Limb (tissue), 2 donors: ENCODE measurements around the gene FITM1.

Experiments used
- DNase-seq, 2 donors: peaks; one replicate each; pipeline ENCODE4 v3.0.0-alpha.2; 2016; ENCODE audit errors: extremely low spot score in 2 of 2

The FITM1 gene

GRCh38 chr14:24160850-24161804 lies 30.7 kb downstream of the FITM1 start, which contains the start of gene IRF9:
IRF9 (plus strand) TSS chr14:24161265; CDS start chr14:24162145, 880 bp downstream.
- DNase-seq: peak; percentile 92 to 97

- no peak for DNase-seq
These were observed 31.6 kb downstream of the FITM1 start for GRCh38 chr14:24162093-24162492.

DNA sequence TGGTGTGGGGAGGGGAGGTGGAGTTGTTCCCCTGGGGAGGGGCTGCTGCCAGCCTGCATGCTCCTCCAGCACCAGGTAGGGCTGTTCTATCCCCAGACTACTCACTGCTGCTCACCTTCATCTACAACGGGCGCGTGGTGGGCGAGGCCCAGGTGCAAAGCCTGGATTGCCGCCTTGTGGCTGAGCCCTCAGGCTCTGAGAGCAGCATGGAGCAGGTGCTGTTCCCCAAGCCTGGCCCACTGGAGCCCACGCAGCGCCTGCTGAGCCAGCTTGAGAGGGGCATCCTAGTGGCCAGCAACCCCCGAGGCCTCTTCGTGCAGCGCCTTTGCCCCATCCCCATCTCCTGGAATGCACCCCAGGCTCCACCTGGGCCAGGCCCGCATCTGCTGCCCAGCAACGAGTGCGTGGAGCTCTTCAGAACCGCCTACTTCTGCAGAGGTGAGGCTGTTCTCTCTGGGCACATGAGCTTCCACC lies 34.1 kb downstream of the FITM1 start:
- no peak for DNase-seq

DNA sequence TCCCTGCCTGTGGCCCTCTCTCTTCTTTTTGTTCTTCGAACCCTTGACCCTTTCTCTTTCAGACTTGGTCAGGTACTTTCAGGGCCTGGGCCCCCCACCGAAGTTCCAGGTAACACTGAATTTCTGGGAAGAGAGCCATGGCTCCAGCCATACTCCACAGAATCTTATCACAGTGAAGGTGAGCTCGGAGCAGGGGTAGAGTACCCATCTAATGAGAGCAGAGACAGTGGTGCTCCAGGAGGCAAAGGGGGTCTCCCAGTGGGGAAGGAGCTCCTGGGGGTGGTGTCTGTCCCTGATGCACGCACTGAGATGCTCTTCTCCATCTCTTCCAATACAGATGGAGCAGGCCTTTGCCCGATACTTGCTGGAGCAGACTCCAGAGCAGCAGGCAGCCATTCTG lies 35.3 kb downstream of the FITM1 start:
- no peak for DNase-seq

DNA sequence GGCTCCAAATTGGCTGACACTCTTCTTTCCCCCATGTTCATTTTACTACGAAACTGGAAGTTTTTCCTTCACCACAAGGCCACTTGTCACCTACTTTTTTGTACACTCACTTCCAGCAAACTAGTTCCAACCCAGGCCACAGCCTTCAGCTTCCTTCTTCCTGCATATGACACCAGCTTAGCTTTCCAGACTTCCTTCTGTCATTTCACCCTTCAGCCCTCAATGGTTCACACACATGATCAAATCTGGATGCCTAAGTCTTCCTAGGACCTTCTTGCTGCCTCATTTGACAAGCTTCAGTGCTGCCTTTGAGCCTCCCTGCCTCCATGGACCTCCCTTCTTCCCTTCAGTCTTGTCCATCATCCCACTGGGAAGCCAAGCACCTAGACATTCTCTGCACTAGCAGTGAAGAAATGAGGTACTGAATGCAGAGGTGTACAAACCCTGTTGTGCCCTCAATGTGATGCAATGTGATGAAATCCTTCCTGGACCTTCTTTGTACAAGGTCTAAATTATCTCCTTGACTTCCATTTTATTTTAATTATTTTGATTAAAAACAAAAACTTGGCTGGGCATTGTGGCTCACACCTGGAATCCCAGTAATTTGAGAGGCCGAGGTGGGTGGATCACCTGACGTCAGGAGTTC lies 37.1 kb downstream of the FITM1 start:
- DNase-seq: no peak

DNA sequence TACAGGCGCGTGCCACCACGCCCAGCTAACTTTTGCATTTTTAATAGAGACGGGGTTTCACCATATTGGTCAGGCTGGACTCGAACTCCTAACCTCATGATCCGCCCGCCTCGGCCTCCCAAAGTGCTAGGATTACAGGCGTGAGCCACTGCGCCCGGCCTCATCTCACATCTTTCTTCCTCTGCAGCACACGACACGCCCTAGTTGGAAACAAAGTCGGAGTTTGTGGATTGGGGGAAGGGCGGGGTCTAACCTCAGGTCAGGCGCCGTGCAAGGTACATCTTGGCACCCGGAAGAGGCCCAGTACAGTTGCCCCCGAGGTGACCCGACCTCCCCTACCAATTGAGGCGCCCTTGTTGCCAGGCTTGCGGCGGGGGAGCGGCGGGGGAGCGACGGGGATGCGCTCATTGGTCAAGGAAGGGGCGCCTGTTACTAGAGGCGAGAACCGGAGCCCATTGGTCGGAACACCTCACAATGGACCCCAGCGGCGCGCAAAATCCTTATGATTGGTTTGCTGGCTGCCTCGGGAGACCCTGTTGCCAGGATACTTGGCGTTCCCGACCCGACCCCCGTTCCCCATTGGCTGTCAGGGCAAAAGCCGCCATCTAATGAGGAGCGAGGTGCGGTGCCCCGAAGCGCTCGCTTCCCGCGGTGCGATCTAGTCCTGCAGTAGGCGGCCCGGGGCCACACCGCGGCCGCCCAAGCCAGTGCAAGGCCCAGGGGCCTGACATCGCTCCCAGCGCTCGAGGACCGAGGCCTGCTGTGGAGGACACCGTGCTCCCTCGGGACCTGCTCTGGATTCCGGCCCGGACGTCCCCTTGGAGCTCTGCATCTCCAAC lies 41.2 kb downstream of the FITM1 start, which contains the start of gene REC8:
Gene REC8, plus strand, starts transcription at position 659 of the 839 bp plus-strand sequence. CDS start 473 bp downstream, outside the sequence.
- DNase-seq: peak; percentile 90 to 94

- peak in 1 of 2 donors; percentile 58 for DNase-seq
These were observed 41.9 kb downstream of the FITM1 start for GRCh38 chr14:24172261-24172860.

- no peak for DNase-seq
These were observed 42.4 kb downstream of the FITM1 start for GRCh38 chr14:24172871-24173281.

GRCh38 chr14:24176599-24176998 lies 46.1 kb downstream of the FITM1 start:
- DNase-seq: no peak

DNA sequence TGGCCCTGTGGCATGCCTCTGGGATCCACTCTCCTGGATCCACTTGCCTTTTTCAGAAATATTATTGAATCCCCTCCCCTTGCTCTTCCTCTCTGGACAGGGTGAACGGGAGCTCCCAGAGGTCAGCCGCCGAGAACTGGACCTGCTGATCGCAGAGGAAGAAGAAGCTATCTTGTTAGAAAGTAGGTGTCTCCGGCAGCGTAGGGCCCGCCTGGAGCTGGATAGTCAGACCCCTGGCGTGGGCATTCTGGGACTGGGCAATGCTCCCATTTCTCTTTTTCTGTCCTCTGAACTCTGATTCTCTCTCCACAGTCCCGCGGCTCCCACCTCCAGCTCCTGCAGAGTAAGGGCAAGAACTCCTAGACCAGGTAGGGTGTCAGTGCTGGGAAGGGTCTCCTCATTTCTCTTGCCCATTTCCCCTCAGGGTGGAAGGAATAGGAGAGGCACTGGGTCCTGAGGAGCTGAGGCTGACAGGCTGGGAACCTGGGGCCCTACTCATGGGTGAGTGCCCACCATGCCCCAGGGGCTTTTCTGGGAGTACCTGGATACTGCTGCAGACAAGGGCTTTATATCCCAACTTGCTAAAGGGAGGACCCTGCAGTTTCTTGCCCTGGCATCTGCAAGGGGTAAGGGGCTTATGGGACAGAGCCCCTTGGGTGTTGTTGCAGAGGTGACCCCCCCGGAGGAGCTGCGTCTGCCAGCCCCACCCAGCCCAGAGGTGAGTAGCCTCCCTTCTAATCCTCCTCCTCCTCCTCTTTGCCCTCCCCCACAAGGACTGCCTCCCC lies 46.8 kb downstream of the FITM1 start:
- no peak for DNase-seq

GRCh38 chr14:24177891-24178290 lies 47.4 kb downstream of the FITM1 start:
- DNase-seq: no peak

DNA sequence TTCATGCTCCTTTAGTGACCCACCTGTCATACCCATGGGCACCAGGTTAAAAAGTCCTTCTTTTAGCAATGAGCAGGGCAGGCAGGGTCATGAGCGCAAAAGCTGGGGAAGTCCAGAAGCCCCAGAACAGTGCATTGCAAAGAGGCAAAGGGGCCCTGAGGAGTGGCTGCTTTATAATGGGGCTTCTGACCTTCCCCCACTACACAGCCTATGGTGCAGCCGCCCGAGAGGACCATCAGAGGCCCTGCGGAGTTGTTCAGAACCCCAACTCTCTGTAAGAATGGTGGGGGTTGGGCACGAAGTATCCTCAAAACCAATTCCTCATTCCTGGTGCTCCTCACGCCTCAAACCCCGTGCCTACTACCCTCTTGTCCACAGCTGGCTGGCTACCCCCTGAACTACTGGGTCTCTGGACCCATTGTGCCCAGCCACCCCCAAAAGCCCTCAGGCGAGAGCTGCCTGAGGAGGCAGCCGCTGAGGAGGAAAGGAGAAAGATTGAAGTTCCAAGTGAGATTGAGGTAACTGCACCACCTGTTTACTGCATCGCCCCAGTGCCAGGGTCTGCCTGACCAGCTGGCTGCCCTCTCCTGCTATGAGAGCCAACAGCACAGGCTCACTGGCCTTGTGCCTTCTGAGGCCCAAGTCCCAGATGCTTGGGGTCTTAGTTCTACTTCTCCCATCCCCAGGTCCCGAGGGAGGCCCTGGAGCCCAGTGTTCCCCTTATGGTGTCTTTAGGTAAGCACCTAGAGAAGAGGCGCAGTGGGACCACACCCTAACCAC lies 48.1 kb downstream of the FITM1 start:
- no peak for DNase-seq

GRCh38 chr14:24179294-24179960 lies 49.0 kb downstream of the FITM1 start:
- DNase-seq: no peak

DNA sequence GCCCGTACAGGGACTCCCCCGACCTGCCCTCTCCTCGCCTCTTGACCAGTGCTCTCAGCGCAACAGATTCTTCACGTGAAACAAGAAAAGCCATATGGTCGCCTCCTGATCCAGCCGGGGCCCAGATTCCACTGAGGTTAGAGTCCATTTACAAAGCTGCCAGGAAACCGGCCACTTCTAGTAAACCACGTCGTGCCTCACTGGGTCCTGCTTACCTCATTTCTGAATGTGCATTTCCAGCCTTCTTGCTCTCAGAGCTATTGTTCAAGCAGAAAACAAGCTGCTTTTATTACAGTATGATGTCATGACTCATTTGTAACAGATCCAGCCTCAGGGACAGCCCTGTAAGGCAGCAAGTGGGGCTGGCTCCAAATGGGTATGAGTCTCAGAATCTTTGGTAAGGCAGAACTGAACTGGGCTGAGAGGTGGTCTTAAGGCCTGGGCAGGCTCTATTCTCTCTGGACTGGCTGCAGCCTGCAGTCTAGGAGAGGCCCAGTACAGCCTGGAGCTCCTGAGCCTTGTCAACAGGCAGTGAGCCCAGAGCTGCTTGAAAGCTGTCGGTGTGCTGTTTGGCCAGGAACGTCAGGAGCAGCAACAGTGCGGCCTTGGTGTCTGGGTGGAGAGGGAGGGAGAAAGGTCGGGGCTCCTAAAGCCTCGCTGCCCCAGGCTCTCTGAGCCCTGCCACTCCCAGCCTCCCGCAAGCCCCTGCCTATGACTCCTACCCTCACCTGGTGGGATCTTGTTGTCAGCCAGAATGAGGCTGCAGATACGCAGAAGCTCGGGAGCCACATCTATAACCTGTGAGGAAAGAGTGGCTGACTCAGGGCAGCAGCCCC lies 49.7 kb downstream of the FITM1 start:
- DNase-seq: no peak

GRCh38 chr14:24181371-24182077 lies 51.1 kb downstream of the FITM1 start:
- no peak for DNase-seq
